Measurements from ENCODE around the gene CREG1.

Gene CREG1

DNA sequence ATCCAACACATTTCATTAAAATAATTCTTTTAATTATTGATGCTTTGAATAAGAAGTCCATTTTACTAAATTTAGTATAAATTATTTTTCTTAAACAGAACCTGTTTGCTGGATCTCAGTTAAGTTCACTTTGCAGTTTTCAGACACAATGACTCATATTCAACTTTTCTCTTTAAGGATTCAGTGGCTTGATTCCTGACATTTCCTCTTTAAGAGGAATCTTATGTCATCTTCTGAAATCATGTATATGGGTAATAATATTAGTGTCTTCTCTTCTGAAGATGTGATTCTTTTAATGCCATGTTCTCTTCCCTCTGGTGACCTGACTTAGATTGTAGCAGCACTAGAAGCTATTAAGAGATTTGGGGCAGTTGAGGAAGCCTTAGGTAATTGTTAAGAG, 12.6 kb downstream of the CREG1 start:
- POLR2A ChIA-PET, result no interaction called here
- CTCF ChIA-PET, result interaction anchor here (0.7 to 4.5 kb wide), 51 partner anchors 8 to 563 kb away, joined by 3 to 87 read pairs (median 5); partner anchors contain the start of genes CREG1 and POU2F1
- TF ChIP-seq, protein P1, sequence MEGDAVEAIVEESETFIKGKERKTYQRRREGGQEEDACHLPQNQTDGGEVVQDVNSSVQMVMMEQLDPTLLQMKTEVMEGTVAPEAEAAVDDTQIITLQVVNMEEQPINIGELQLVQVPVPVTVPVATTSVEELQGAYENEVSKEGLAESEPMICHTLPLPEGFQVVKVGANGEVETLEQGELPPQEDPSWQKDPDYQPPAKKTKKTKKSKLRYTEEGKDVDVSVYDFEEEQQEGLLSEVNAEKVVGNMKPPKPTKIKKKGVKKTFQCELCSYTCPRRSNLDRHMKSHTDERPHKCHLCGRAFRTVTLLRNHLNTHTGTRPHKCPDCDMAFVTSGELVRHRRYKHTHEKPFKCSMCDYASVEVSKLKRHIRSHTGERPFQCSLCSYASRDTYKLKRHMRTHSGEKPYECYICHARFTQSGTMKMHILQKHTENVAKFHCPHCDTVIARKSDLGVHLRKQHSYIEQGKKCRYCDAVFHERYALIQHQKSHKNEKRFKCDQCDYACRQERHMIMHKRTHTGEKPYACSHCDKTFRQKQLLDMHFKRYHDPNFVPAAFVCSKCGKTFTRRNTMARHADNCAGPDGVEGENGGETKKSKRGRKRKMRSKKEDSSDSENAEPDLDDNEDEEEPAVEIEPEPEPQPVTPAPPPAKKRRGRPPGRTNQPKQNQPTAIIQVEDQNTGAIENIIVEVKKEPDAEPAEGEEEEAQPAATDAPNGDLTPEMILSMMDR (IDR thresholded peaks at IDR 0.05; ENCODE audit: control extremely low read depth, extremely low read depth, low read depth, missing control alignments), result no peak
- DNase-seq (ENCODE audit: extremely low spot score), result no peak

DNA sequence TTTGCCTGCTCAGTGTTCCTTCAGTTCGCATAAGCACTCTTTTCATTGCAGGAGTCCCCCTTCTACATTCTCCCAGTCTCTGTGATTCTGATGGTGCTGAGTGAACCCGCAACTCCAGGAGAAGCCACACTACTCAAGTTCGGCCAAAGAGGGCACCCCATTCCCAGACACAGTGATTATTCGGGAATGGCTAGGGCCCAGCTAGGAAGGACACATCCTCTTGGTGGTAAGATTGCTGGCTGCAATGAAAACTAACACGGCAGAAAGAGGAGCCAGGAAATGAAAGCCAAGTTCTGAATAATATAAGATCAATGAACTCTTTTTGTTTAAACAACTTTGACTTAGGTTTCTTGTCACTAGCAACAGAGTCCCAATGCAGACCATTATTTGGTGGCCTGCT, 14.9 kb downstream of the CREG1 start:
- DNase-seq (ENCODE audit: extremely low spot score), result no peak
- TF ChIP-seq, protein P1 (IDR thresholded peaks at IDR 0.05; ENCODE audit: control extremely low read depth, extremely low read depth, low read depth, missing control alignments), result no peak
- ChIA-PET CTCF (interaction anchor here (1.7 kb wide), 1 partner anchor 92 kb away, joined by 4 read pairs; no protein-coding TSS in a partner anchor), POLR2A (no interaction called here)

DNA sequence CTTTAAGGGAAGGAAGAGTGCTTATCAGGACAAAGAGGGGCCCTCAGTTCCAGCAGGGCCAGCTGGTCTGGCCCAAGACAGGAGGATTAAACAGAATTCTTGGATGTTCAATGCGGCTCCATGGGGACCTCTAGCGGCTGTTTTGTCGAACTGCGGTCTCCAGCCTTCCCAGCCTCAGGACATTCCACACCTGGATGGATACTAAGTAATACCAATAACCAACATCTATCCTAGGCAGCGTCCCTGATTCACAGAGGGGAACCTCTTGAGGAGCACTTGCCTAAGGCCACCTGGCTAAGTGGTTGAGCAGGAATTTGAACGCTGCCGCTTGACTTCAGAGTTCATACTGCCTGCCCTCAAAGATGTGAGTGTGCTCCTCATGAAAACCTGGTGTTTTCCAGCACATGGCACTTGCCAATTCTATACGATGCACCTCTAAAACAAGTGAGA, 19.7 kb downstream of the CREG1 start:
- CTCF ChIA-PET, result interaction anchor here (0.6 to 4.5 kb wide), 69 partner anchors 8 to 624 kb away, joined by 3 to 33 read pairs (median 5); partner anchors contain the start of genes CD247, CREG1 and POU2F1
- TF ChIP-seq, protein P1 (IDR thresholded peaks at IDR 0.05; ENCODE audit: control extremely low read depth, extremely low read depth, low read depth, missing control alignments), result peak; percentile 89
- POLR2A ChIA-PET, result no interaction called here
- peak; percentile 81 for DNase-seq (ENCODE audit: extremely low spot score)

DNA sequence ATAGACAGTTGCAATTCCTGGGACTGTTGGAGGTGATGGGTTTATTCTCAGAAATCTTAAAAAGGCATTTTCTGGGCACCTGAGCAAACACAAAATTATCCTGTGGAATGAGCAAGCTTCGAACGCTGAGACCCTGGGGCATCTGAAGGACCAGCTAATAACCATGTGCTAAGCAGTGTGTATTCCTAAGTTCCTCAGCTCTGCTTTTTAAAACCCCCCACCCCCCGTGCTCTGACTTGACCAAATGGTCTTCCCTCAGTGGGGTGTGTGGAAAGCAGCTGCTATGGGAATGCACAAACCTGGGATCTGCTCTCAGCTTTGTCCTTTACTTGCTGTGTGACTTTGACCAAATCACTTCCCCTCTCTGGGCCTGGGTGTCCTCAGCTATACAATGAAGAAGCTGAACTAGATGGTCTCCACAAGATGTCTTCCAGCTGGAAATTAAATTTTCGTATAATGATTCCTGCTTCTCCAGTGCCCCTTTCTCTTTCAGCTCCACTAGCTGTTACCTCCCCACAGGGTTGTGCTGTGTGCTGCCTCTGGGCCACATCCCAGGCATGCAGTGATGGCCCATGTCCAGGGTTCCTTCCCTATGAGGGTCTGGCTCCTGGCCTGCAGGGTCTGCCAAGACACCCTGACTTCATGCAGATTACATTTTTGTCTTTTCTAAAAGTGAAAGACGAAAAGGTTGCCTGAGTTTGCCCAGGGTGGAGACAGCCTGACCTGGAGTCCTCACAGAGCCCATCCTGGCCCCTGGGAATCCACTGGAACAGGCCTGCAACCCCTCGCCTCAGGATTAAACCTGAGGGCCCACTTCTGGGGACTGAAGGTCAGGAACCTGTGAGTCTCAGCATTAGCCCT, 20.4 kb downstream of the CREG1 start:
- TF ChIP-seq, protein P1 (IDR thresholded peaks at IDR 0.05; ENCODE audit: control extremely low read depth, extremely low read depth, low read depth, missing control alignments), result no peak
- POLR2A ChIA-PET, result no interaction called here
- CTCF ChIA-PET, result interaction anchor here (0.6 to 4.5 kb wide), 55 partner anchors 8 to 623 kb away, joined by 3 to 33 read pairs (median 5); partner anchors contain the start of genes CD247, CREG1 and POU2F1
- DNase-seq (ENCODE audit: extremely low spot score), result no peak

DNA sequence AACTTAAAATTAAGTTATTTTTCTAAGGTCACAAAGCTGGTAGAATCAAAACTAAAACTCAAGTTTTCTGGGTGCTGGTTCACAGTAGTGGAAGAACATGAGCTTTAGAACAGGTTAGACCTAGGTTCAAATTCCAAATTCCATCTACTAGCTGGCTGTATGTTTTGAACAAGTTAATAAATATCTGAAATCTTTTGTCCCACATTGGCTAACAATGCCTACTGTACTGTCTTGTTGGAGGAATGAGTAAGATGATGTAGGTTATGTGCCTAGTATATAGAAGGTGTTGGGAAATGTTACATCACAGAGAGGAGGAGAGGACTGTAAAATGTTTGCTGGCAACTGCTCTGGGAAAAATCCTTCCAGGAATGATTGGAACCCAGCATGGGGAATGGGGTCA, 21.2 kb downstream of the CREG1 start:
- POLR2A ChIA-PET, result no interaction called here
- DNase-seq (ENCODE audit: extremely low spot score), result no peak
- CTCF ChIA-PET, result interaction anchor here (1.0 to 4.5 kb wide), 23 partner anchors 7 to 474 kb away, joined by 3 to 33 read pairs (median 8); partner anchors contain the start of genes CD247, CREG1 and POU2F1
- TF ChIP-seq, protein P1 (IDR thresholded peaks at IDR 0.05; ENCODE audit: control extremely low read depth, extremely low read depth, low read depth, missing control alignments), result no peak

DNA sequence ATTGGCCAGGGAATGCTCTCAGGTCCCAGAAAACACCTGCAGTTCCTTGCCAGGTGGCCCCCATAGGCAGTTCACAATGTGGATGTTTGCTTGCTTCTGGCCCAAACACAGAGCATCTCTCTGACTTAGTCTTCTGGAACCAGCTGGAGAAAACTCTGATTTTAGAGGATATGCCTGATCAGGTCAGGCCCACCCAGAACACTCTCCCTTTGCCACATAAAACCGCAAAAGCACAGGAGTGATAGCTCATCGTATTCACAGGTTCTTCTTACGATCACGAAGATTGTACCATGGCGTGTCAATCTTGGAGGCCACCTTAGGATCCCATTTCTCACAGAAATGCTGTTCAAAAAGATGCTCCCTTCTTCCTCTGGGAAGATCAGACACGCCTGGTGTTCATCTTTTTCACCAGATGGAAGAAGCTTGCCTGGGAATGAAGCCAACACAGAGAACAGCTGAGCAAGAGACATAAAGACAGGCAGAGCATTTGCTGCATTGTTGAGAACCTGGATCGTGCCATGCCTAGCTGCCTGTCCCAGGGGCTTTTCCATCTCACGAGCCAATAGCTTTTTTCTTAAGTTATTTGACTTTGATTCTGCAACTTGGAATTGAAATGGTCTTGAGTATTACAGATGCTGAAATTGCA, 23.6 kb downstream of the CREG1 start:
- TF ChIP-seq, protein P1 (IDR thresholded peaks at IDR 0.05; ENCODE audit: control extremely low read depth, extremely low read depth, low read depth, missing control alignments), result no peak
- POLR2A ChIA-PET, result no interaction called here
- CTCF ChIA-PET, result interaction anchor here (0.9 to 2.3 kb wide), 9 partner anchors 10 to 620 kb away, joined by 3 to 13 read pairs (median 4); no protein-coding TSS in a partner anchor
- DNase-seq (ENCODE audit: extremely low spot score), result no peak

Measured in GM10248 (cell line).